Measurements from ENCODE around the gene VPS33B. TPM values are rescaled to one million over a fixed set of nuclear protein-coding genes. Genes with fewer than 3 reads are reported as not detected.

VPS33B gene
- total and polyA plus RNA-seq, 2 of the 13 experiments (the other 11 are each of a cell fraction or from before 2014, with no cell fraction given), result 15.8 to 16.5 TPM

DNA sequence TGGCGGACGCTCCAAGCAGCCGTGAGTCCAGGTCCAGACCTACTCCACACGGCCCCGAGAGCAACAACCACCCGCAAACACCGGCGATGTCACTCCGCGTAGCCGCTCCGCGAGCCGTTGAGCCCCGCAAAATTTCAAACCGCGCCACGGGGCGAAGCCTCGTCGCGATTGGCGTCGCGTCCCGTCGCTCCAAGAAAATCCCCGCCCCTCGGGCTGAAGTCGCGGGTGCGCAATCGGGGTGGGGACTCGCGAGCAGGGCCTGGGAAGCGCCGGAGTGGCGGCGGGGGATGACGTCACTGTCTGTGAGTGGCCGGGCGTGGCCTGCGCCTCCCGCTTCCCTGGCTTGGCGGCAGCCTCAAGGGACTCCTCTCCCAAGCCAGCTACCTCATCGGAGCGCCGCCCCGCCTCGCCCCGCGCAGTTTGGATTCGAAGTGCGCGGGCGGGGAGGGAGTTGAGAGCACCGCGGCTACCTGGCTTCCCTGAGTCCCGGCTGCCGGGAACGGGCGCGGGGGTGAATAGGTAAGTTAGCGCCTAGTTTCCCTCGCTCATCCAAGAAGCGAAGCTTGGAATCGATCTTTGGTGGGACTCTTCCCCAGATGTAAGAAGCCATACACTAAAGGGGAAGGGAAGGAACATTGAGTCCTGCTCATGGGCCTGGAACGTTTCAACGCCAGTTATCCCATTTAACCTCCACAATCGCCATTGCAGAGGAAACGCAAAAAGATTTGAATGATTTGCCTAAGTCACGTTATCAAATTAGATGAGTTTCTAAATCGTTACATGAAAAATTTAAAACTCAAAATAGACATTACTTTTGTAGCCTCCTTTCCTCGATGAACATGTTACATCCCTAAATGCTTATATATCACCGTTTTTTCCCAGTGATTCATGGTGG lies 27.7 kb downstream of the VPS33B start, which contains the start of gene PRC1:
TSS of gene PRC1 (minus strand) at position 119 of the 895 bp plus-strand sequence. CDS start at position 1, 118 bp downstream.
- H3K79me2 ChIP-seq (ENCODE audit: insufficient read depth, low read length), result peaks cover 52% of the 10 kb centered on the region
- in situ Hi-C loops (cut with HindIII; ENCODE audit: extremely low pct_ligation_motif_present, low pct_unique_long_range_greater_than_20kb), result no loop called here
- POLR2A ChIA-PET, result interaction anchor here (0.7 to 1.1 kb wide), 5 partner anchors 9 to 64 kb away, joined by 3 to 5 read pairs (median 3); partner anchors contain the start of gene UNC45A
- TF ChIP-seq RXRB (CRISPR knock-in tag; IDR thresholded peaks at IDR 0.05; ENCODE audit: borderline replicate concordance) (peak; percentile 36; the same call in 1 of the 2 replicates), NONO (IDR thresholded peaks at IDR 0.05) (no peak), NONO (CRISPR knock-in tag; conservative IDR thresholded peaks at IDR 0.05) (peak; percentile 78), ZSCAN21 (CRISPR knock-in tag; IDR thresholded peaks at IDR 0.05; ENCODE audit: borderline replicate concordance) (peak; percentile 70; the same call in 1 of the 2 replicates), KMT2B (CRISPR knock-in tag; IDR thresholded peaks at IDR 0.05) (peak; percentile 96), YY1 (IDR thresholded peaks at IDR 0.05; ENCODE audit: insufficient read depth, insufficient replicate concordance, low read depth, low read length) (peak; percentile 20), ZNF547 (CRISPR knock-in tag; IDR thresholded peaks at IDR 0.05) (peak; percentile 83), ZNF512 (CRISPR knock-in tag; IDR thresholded peaks at IDR 0.05) (no peak), ZNF24 (IDR thresholded peaks at IDR 0.05) (no peak), GABPB1 (CRISPR knock-in tag; IDR thresholded peaks at IDR 0.05) (peak; percentile 88; the same call in 1 of the 2 replicates), MTA1 (CRISPR knock-in tag; IDR thresholded peaks at IDR 0.05; ENCODE audit: borderline replicate concordance) (peak; percentile 66; the same call in 1 of the 2 replicates), NFYB (CRISPR knock-in tag; IDR thresholded peaks at IDR 0.05) (peak; percentile 95), KMT2A (CRISPR knock-in tag; IDR thresholded peaks at IDR 0.05) (peak; percentile 91), ARNTL (CRISPR knock-in tag; IDR thresholded peaks at IDR 0.05) (peak; percentile 65), HOXA3 (CRISPR knock-in tag; IDR thresholded peaks at IDR 0.05) (peak; percentile 97), ETV5 (CRISPR knock-in tag; IDR thresholded peaks at IDR 0.05; ENCODE audit: borderline replicate concordance) (peak; percentile 34; the same call in 1 of the 2 replicates), ZC3H4 (CRISPR knock-in tag; IDR thresholded peaks at IDR 0.05; ENCODE audit: borderline replicate concordance) (no peak), ZNF205 (CRISPR knock-in tag; IDR thresholded peaks at IDR 0.05) (peak; percentile 78; the same call in 1 of the 2 replicates)
- TF ChIP-seq, protein P1, sequence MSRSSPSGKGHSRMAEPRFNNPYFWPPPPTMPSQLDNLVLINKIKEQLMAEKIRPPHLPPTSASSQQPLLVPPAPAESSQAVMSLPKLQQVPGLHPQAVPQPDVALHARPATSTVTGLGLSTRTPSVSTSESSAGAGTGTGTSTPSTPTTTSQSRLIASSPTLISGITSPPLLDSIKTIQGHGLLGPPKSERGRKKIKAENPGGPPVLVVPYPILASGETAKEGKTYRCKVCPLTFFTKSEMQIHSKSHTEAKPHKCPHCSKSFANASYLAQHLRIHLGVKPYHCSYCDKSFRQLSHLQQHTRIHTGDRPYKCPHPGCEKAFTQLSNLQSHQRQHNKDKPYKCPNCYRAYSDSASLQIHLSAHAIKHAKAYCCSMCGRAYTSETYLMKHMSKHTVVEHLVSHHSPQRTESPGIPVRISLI (CRISPR knock-in tag; IDR thresholded peaks at IDR 0.05; ENCODE audit: borderline replicate concordance), result peak; percentile 32; the same call in 1 of the 2 replicates

More for the DNA sequence above, 27.7 kb downstream of the VPS33B start, which contains the start of gene PRC1:
- H4K20me1 ChIP-seq (ENCODE audit: insufficient read depth, low read length), result no peaks in the 10 kb centered on the region; the same call in 1 of the 2 replicates
- WGBS (ENCODE audit: low lambda C conversion rate), result 1% methylated on average over 20 of the region's 75 CpGs
- peak within 1 kb of the TSS; percentile 99 for H3K9ac ChIP-seq (ENCODE audit: insufficient read depth, low read depth, low read length)
- H3K4me2 ChIP-seq (ENCODE audit: low read depth, low read length), result peak within 1 kb of the TSS; percentile 86
- ATAC-seq (peak; percentile 97), FAIRE-seq (peak; percentile 73), DNase-seq (ENCODE audit: low spot score) (peak; percentile 95)
- H3K27me3 ChIP-seq (ENCODE audit: control insufficient read depth in 1 of 2, insufficient read depth in 2 of 2, low read length in 2 of 2), result no peaks in the 10 kb centered on the region
- intact Hi-C loops (cut with micrococcal nuclease; ENCODE audit: unreplicated experiment), result loop anchor here (10.0 kb wide), 1 partner anchor 60 kb away; the partner anchor contains the start of genes HDDC3 and UNC45A
- peak within 1 kb of the TSS; percentile 93 for H3K27ac ChIP-seq (ENCODE audit: extremely low read length, insufficient read depth, low read length)
- CTCF ChIA-PET (ENCODE audit: low intra/inter-chr PET ratio, low total read pairs), result no interaction called here
- H2AFZ ChIP-seq (ENCODE audit: low read length), result peak within 1 kb of the TSS; percentile 88
- peaks cover 5 to 16% of the 10 kb centered on the region in 2 experiments; a peak in 3 of 5 replicates for H3K36me3 ChIP-seq (replicated peaks in 1 of 2; ENCODE audit: control insufficient read depth in 1 of 2, insufficient read depth in 2 of 2, low read length in 2 of 2)
- BruUV-seq (replicated peaks), result TSS peak; percentile 94
- peak within 1 kb of the TSS; percentile 96 to 100 (median 99) for H3K4me3 ChIP-seq (replicated peaks in 1 of 3; ENCODE audit: insufficient read depth in 1 of 3, low read depth in 2 of 3, low read length in 3 of 3)
- H3K9me3 ChIP-seq (ENCODE audit: low read length), result no peaks in the 10 kb centered on the region
- peaks cover 25% of the 10 kb centered on the region for H3K4me1 ChIP-seq (ENCODE audit: insufficient read depth, low read length)
